ENCODE measurements around the gene NKPD1. TPM values are rescaled to one million over a fixed set of nuclear protein-coding genes. Genes with fewer than 3 reads are reported as not detected.

The NKPD1 gene
- total and polyA plus RNA-seq, 2 donors (not counting 1 experiment from before 2014, with no cell fraction given), result 0.27 to 0.36 TPM

- DNase-seq (no peak), ATAC-seq (ENCODE audit: low read depth) (no peak)
- 88% methylated on average over 7 of the region's 7 CpGs for WGBS (ENCODE audit: insufficient coverage)
- TF ChIP-seq CTCF (IDR thresholded peaks at IDR 0.05), result no peak
- TF ChIP-seq EZH2 (IDR thresholded peaks at IDR 0.05; ENCODE audit: borderline replicate concordance, insufficient read depth, low read depth, low read length, poor library complexity, severe bottlenecking), result no peak
- POLR2A ChIA-PET, result interaction anchor here (0.6 kb wide), 1 partner anchor 738 kb away, joined by 4 read pairs; no protein-coding TSS in a partner anchor
- H3K4me1 ChIP-seq (ENCODE audit: control insufficient read depth in 2 of 2, insufficient read depth in 2 of 2, low read length in 2 of 2), result peaks cover 12 to 19% of the 10 kb centered on the region in 2 donors
- Mint-ChIP-seq H3K27ac (no peak overlapping the region), H3K4me1 (peaks cover 43% of the 10 kb centered on the region), H3K27me3 (no peaks in the 10 kb centered on the region), H3K4me3 (no peak overlapping the region), H3K9me3 (ENCODE audit: insufficient read depth) (no peaks in the 10 kb centered on the region)
- H4K20me1 ChIP-seq (ENCODE audit: control insufficient read depth, insufficient read depth, low read length, poor library complexity, severe bottlenecking), result peaks cover 76% of the 10 kb centered on the region
- H3K27ac ChIP-seq (ENCODE audit: low read length in 2 of 2), result no peak overlapping the region
- no peaks in the 10 kb centered on the region for H3K27me3 ChIP-seq (replicated peaks in 1 of 4; ENCODE audit: control extremely low read depth in 1 of 4, control insufficient read depth in 3 of 4, insufficient read depth in 4 of 4, low read length in 3 of 4)
- peaks cover 95% of the 10 kb centered on the region for H3K79me2 ChIP-seq (ENCODE audit: control insufficient read depth, insufficient read depth, low read length)
- no peak overlapping the region for H2AFZ ChIP-seq (ENCODE audit: insufficient read depth, low read depth, low read length, poor library complexity, severe bottlenecking)
- no peak overlapping the region for H3K4me2 ChIP-seq (replicated peaks; ENCODE audit: low read depth, low read length, poor library complexity, severe bottlenecking)
- CTCF ChIA-PET, result interaction anchor here (0.8 to 2.5 kb wide), 10 partner anchors 9 to 110 kb away, joined by 3 to 14 read pairs (median 3); partner anchors contain the start of gene PPP1R37
- no peak overlapping the region for H3K4me3 ChIP-seq (ENCODE audit: control extremely low read depth in 1 of 5, extremely low read depth in 1 of 5, insufficient read depth in 1 of 5, low read depth in 2 of 5, low read length in 4 of 5)
- no peaks in the 10 kb centered on the region for H3K36me3 ChIP-seq (replicated peaks in 1 of 2; ENCODE audit: control extremely low read depth in 1 of 2, control insufficient read depth in 1 of 2, extremely low read depth in 1 of 2, insufficient read depth in 2 of 2, low read length in 1 of 2)
- no peak overlapping the region for H3K9ac ChIP-seq (ENCODE audit: low read length)
- no peaks in the 10 kb centered on the region for H3K9me3 ChIP-seq (ENCODE audit: control extremely low read depth in 1 of 3, control insufficient read depth in 2 of 3, insufficient read depth in 1 of 3, low read length in 2 of 3)
- intact Hi-C loops (cut with micrococcal nuclease), result loop anchor here (5.0 kb wide), 1 partner anchor 34 kb away; the partner anchor contains the start of gene PPP1R37
Measured at GRCh38 chr19:45126654-45127053, 34.1 kb downstream of the NKPD1 start.

GRCh38 chr19:45125975-45126493 lies 34.7 kb downstream of the NKPD1 start:
- no peak overlapping the region for H3K27ac ChIP-seq (ENCODE audit: low read length in 2 of 2)
- no peak overlapping the region for H3K4me3 ChIP-seq (ENCODE audit: control extremely low read depth in 1 of 5, extremely low read depth in 1 of 5, insufficient read depth in 1 of 5, low read depth in 2 of 5, low read length in 4 of 5)
- H3K36me3 ChIP-seq (replicated peaks in 1 of 2; ENCODE audit: control extremely low read depth in 1 of 2, control insufficient read depth in 1 of 2, extremely low read depth in 1 of 2, insufficient read depth in 2 of 2, low read length in 1 of 2), result no peaks in the 10 kb centered on the region
- H3K9me3 ChIP-seq (ENCODE audit: control extremely low read depth in 1 of 3, control insufficient read depth in 2 of 3, insufficient read depth in 1 of 3, low read length in 2 of 3), result no peaks in the 10 kb centered on the region
- peak overlapping the region; percentile 21 for H3K4me2 ChIP-seq (replicated peaks; ENCODE audit: low read depth, low read length, poor library complexity, severe bottlenecking)
- ChIA-PET POLR2A (interaction anchor here (1.1 kb wide), 1 partner anchor 23 kb away, joined by 3 read pairs; no protein-coding TSS in a partner anchor), CTCF (interaction anchor here (0.7 to 2.5 kb wide), 12 partner anchors 9 to 147 kb away, joined by 3 to 14 read pairs (median 3); partner anchors contain the start of gene PPP1R37)
- peak; percentile 71 for DNase-seq
- peaks cover 95% of the 10 kb centered on the region for H3K79me2 ChIP-seq (ENCODE audit: control insufficient read depth, insufficient read depth, low read length)
- H3K27me3 ChIP-seq (replicated peaks in 1 of 4; ENCODE audit: control extremely low read depth in 1 of 4, control insufficient read depth in 3 of 4, insufficient read depth in 4 of 4, low read length in 3 of 4), result no peaks in the 10 kb centered on the region
- no peak overlapping the region for H3K27ac Mint-ChIP-seq
- no peaks in the 10 kb centered on the region for H3K9me3 Mint-ChIP-seq (ENCODE audit: insufficient read depth)
- no peak overlapping the region for H3K9ac ChIP-seq (ENCODE audit: low read length)
- 57% methylated on average over 12 of the region's 12 CpGs for WGBS (ENCODE audit: insufficient coverage)
- peaks cover 16 to 25% of the 10 kb centered on the region in 2 donors for H3K4me1 ChIP-seq (ENCODE audit: control insufficient read depth in 2 of 2, insufficient read depth in 2 of 2, low read length in 2 of 2)
- intact Hi-C loops (cut with micrococcal nuclease), result loop anchor here (5.0 kb wide), 1 partner anchor 34 kb away; the partner anchor contains the start of gene PPP1R37
- H3K4me3 Mint-ChIP-seq, result no peak overlapping the region
- H3K27me3 Mint-ChIP-seq, result no peaks in the 10 kb centered on the region
- H2AFZ ChIP-seq (ENCODE audit: insufficient read depth, low read depth, low read length, poor library complexity, severe bottlenecking), result no peak overlapping the region
- peaks cover 77% of the 10 kb centered on the region for H4K20me1 ChIP-seq (ENCODE audit: control insufficient read depth, insufficient read depth, low read length, poor library complexity, severe bottlenecking)
- H3K4me1 Mint-ChIP-seq, result peaks cover 43% of the 10 kb centered on the region
- TF ChIP-seq EZH2 (IDR thresholded peaks at IDR 0.05; ENCODE audit: borderline replicate concordance, insufficient read depth, low read depth, low read length, poor library complexity, severe bottlenecking) (no peak), CTCF (IDR thresholded peaks at IDR 0.05) (peak; percentile 76)
- peak; percentile 78 for ATAC-seq (ENCODE audit: low read depth)

Data from B cell (primary cell).